Stimulated activated CD8-positive, alpha-beta memory T cell treated with anti-CD3 and anti-CD28 coated beads, Interleukin-4, amount 100 ng/mL, for 4 hours (primary cell): Measurements from ENCODE around the gene SYTL3.
"Not testable (repeated sequence)": the region's sequence is repeated elsewhere in the genome, so short reads cannot be mapped to it uniquely, and the experiment has no call there.

ENCODE experiments used
- DNase-seq, 2 donors: peaks; one replicate each; pipeline ENCODE4 v3.0.0-alpha.2; 2020; ENCODE audit warnings: low read depth in 2 of 2, low spot score in 1 of 2

The SYTL3 gene

GRCh38 chr6:158621694-158622544 is 27.9 kb upstream of the SYTL3 start:
- no peak for DNase-seq

GRCh38 chr6:158622545-158623190 is 27.2 kb upstream of the SYTL3 start:
- no peak for DNase-seq

DNA sequence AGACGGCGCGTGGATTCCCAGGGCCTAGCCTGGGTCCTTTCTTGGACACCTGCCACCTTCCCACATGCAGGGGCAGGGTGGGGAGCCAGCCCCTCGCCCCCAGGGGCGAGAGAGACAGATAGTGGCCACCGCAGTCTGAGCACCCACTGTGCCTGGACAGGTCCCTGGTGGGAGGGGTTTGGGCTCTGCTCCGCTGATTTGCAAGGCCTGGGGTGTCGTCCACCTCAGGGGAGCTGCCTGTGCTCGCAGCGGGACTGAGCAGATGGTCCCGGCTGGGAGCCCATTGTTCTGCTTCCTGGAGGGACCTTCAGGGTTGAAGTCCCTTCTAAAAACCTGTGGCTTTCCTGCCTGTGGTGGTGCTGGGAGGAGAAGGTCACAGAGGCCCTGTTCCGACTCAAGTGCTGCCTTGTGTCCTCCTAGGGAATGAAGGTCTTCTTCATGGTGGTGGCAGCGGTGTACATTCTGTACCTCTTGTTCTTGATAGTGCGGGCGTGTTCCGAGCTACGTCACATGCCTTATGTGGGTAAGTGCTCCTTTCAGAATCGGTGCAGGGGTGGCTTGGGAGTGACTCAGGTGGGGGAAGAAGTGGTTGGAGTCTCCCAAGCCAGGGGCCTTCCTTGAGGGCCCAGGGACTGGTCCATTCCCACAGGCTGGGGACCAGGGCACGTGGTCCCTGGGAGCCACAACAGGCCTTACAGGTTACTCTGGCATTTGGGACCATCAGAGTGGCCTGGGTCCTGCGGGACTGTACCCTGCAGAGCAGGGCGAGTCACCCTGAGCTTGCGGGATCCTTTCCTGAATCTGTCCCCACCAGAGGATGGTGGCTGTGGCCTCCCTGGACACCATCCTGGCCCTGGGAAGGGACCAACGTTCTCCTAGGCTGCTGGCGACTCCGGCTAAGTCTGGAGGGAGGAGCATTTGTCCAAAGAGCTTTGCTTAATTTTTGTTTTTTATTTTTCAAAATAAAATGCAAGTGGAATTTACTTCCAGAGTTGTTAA is 24.9 kb upstream of the SYTL3 start:
- no peak for DNase-seq

- no peak for DNase-seq
Observed at GRCh38 chr6:158625881-158626305, 24.0 kb upstream of the SYTL3 start.

DNA sequence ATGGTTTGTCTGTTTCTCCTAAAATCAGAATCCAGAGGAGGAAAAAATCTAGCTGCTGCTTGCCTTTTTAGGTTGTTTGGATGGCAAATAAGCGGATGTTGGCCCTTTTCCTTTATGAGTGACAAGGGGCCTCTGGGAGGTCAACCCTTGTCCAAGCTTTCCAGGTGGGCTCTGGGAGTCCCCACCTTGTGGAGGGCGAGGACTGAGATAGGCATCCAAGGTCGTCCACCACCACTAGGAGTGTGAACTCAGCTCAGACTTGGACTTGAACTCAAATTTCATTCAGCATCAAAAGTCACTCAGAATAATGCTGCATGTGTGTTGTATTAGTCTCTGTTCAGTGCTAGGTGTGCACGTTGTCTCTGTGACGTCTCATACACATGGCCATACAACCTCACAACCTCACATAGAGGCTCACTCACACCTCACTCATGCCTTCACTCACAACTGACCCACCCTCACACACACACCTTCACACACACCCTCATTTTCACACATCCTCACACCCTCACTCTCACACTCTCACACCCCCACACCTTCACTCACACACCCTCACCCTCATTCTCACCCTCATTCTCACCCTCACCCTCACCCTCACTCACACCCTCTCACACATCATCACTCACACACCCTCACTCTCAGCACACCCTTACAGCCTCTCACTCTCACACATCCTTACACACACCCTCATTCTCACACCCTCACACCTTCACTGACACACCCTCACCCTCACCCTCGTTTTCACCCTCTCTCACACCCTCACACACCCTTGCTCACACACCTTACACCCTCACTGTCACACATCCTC is 23.3 kb upstream of the SYTL3 start:
- DNase-seq: no peak

GRCh38 chr6:158627168-158627939 is 22.5 kb upstream of the SYTL3 start:
- DNase-seq: no peak

GRCh38 chr6:158627940-158628211 is 22.0 kb upstream of the SYTL3 start:
- no peak for DNase-seq

GRCh38 chr6:158628542-158628941 is 21.3 kb upstream of the SYTL3 start:
- no peak for DNase-seq

- no peak for DNase-seq
Observed at GRCh38 chr6:158629367-158630221, 20.3 kb upstream of the SYTL3 start.

DNA sequence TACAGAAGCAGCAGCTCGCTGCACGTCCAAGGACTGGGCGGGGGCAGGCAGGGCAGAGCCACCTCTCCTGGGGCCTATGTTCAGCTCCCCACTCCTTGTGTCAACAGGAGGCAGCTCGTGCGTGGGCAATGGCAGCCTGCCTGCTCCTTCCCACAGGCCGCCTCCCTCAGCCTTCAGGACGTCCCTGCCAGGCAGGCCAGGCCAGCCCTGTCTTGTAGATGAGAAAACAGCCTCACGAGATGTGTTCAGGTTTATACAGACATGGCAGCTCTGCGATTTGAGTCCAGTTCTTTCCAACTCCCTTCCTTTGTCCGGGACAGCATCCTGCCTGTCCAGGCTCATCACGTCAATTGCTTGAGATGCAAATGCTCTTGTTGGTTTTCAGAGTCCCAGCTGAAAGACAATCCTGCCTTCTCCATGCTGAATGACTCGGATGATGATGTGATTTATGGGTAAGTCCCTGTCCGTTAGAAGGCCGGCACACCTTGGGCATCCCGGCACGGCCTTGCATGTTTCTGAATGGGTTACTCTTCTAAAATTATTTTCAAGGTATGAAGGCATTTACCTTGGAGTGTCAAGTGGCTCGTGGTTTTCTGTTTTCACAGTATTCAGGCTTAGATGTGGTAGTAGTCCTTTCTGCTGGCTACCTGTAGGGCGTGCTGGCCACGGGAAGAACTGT is 18.8 kb upstream of the SYTL3 start:
- no peak for DNase-seq

- no peak for DNase-seq
Observed at GRCh38 chr6:158631678-158632537, 17.9 kb upstream of the SYTL3 start.

- not testable (repeated sequence) for DNase-seq
Observed at GRCh38 chr6:158632538-158633119, 17.2 kb upstream of the SYTL3 start.

DNA sequence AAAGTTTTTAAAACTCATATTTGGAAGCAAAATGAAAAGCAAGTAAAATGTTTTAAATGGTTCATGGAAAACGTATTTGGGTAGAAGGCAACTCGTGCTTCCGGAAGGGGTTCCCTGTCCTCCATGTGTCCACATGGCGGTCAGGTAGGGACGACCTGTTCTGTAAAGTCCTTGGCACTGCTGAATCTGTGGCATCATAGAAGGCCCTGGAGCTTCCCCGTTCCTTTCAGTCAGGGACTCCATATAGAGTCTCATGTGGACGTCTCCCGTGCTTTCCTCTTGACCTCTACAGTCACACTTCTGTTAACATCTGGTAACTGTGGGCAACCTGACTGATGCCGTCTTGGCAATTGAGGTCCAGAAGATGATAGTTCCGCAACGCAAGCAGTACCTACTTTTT is 16.7 kb upstream of the SYTL3 start:
- DNase-seq: no peak

- no peak for DNase-seq
Observed at GRCh38 chr6:158634695-158635426, 15.0 kb upstream of the SYTL3 start.

- no peak for DNase-seq
Observed at GRCh38 chr6:158635427-158636073, 14.3 kb upstream of the SYTL3 start.

- no peak for DNase-seq
Observed at GRCh38 chr6:158636778-158637177, 13.1 kb upstream of the SYTL3 start.
